Keratinocyte (primary cell): Measurements from ENCODE around the gene ZBTB7B.

Experiments
- EZH2 ChIP-seq: IDR thresholded peaks from one replicate; pipeline ENCODE4 v1.6.1; 2012; ENCODE audit warnings: inconsistent platforms, mild to moderate bottlenecking, low read length, moderate library complexity
- TF ChIP-seq, protein P1 (sequence below), 3 experiments: IDR thresholded peaks in 1 of 3; conservative IDR thresholded peaks in 1 of 3; optimal IDR thresholded peaks in 1 of 3; 2 replicates in 2 of 3; 3 replicates in 1 of 3; pipeline versions ENCODE3 to v1.5.1; 2011; ENCODE audit warnings: low read length in 3 of 3, mild to moderate bottlenecking in 3 of 3, moderate library complexity in 2 of 3, control low read depth in 1 of 3, inconsistent platforms in 1 of 3; ENCODE audit not compliant: insufficient read depth in 2 of 3; ENCODE audit errors: extremely low read depth in 1 of 3

- TF ChIP-seq, protein P1, sequence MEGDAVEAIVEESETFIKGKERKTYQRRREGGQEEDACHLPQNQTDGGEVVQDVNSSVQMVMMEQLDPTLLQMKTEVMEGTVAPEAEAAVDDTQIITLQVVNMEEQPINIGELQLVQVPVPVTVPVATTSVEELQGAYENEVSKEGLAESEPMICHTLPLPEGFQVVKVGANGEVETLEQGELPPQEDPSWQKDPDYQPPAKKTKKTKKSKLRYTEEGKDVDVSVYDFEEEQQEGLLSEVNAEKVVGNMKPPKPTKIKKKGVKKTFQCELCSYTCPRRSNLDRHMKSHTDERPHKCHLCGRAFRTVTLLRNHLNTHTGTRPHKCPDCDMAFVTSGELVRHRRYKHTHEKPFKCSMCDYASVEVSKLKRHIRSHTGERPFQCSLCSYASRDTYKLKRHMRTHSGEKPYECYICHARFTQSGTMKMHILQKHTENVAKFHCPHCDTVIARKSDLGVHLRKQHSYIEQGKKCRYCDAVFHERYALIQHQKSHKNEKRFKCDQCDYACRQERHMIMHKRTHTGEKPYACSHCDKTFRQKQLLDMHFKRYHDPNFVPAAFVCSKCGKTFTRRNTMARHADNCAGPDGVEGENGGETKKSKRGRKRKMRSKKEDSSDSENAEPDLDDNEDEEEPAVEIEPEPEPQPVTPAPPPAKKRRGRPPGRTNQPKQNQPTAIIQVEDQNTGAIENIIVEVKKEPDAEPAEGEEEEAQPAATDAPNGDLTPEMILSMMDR (optimal IDR thresholded peaks at IDR 0.05 in 1 of 3, IDR thresholded peaks at IDR 0.05 in 1 of 3, conservative IDR thresholded peaks at IDR 0.05 in 1 of 3; ENCODE audit: extremely low read depth in 1 of 3, insufficient read depth in 2 of 3, low read length in 3 of 3): no peak
- TF ChIP-seq EZH2: no peak
Observed at GRCh38 chr1:155017946-155018316, 15.3 kb downstream of the ZBTB7B start.
